Activated CD4-positive, alpha-beta T cell treated with anti-CD3 and anti-CD28 coated beads for 36 hours (primary cell): ENCODE results near the gene FLNC. TPM values are rescaled to one million over a fixed set of nuclear protein-coding genes. Genes with fewer than 3 reads are reported as not detected.

Experiments used
- ATAC-seq: fragments of 200-7000 bp; cut with Tn5 transposase; one replicate; pipeline ENCODE4 v1.10.0; 2021; ENCODE audit warnings: mild to moderate bottlenecking, moderate library complexity
- CTCF ChIA-PET: fragments of 350-600 bp; sonication (Branson Sonifier 250); formaldehyde crosslinking; loops from one replicate; lab custom pipeline; 2021; ENCODE audit warnings: antibody characterized with exemption; lab: Charles Lee
- POLR2A ChIA-PET: fragments of 350-600 bp; sonication (Branson Sonifier 250); formaldehyde crosslinking; loops from one replicate; lab custom pipeline; 2021; ENCODE audit warnings: antibody characterized with exemption, inconsistent platforms; lab: Charles Lee
- DNase-seq: peaks from one replicate; pipeline ENCODE4 v3.0.0-alpha.2; 2020
- H3K27ac Mint-ChIP-seq: one replicate; pipeline ENCODE4 v1.8.0; 2021; ENCODE audit warnings: mixed read lengths
- H3K27me3 Mint-ChIP-seq: one replicate; pipeline ENCODE4 v1.8.0; 2021; ENCODE audit warnings: mixed read lengths
- H3K36me3 Mint-ChIP-seq: one replicate; pipeline ENCODE4 v1.8.0; 2021; ENCODE audit warnings: low read depth, mixed read lengths
- H3K4me1 Mint-ChIP-seq: one replicate; pipeline ENCODE4 v1.8.0; 2021; ENCODE audit warnings: mixed read lengths
- H3K4me3 Mint-ChIP-seq: one replicate; pipeline ENCODE4 v1.8.0; 2021; ENCODE audit warnings: mild to moderate bottlenecking, moderate library complexity, mixed read lengths
- H3K9me3 Mint-ChIP-seq: one replicate; pipeline ENCODE4 v1.8.0; 2021; ENCODE audit warnings: low read depth, mixed read lengths
- intact Hi-C, 2 experiments: fragments of 100-400 bp; cut with DNase I in 1 of 2; cut with micrococcal nuclease in 1 of 2; formaldehyde crosslinking; loops; one replicate each; pipeline versions ENCODE4 v1.14.2 to v1.15.1; 2022 to 2024; cut with DNase I, micrococcal nuclease
- total RNA-seq, 2 experiments: library from RNA; stranded (reverse); gene quantifications; one replicate each; pipeline ENCODE4 v1.2.3, GENCODE V29; 2021

The FLNC gene
- total RNA-seq, 2 experiments from 2014 or later, result 0.09 to 0.18 TPM

DNA sequence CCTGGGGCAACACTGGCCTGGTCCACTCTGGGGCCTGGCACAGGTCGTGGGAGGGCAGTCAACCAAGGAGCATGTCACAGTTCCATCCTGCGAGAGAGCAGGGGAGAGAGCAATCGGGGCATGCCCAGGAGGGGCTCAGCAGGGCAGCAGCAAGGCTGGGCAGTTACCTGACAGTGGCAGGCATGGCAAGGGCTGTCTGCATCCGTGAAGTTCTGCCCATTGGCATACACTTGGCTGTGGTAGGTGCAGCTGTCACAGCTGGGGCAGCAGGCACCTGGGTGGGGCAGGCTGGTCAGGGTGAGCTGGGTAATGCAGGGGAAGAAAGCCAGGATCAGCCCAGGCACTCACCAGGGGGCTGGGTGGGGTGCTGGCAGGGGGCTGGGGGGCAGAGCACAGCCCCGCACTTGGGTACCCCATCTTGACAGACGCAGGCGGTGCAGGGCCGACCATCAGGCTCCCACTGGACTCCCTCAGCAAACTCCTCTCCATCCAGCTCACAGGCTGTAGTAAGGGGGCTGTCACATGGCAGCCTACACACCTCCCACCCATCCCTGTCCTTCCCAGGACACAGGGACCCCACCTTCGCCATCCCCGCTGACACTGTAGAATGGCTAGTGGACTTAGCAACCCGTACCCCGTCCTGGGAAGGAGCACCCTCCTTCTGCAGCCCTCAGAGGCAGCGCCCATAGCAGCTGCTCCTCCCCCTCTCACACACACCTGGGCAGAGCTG, 62.5 kb downstream of the FLNC start:
- H3K36me3 Mint-ChIP-seq, result no peaks in the 10 kb centered on the region
- no peak overlapping the region for H3K4me3 Mint-ChIP-seq
- intact Hi-C loops, result no loop called here
- H3K4me1 Mint-ChIP-seq, result no peaks in the 10 kb centered on the region
- ATAC-seq (no peak), DNase-seq (no peak)
- H3K9me3 Mint-ChIP-seq, result no peaks in the 10 kb centered on the region
- ChIA-PET CTCF (interaction anchor here (1.2 kb wide), 1 partner anchor 9 kb away, joined by 8 read pairs; no protein-coding TSS in a partner anchor), POLR2A (no interaction called here)
- no peak overlapping the region for H3K27ac Mint-ChIP-seq
- H3K27me3 Mint-ChIP-seq, result peaks cover 11% of the 10 kb centered on the region

DNA sequence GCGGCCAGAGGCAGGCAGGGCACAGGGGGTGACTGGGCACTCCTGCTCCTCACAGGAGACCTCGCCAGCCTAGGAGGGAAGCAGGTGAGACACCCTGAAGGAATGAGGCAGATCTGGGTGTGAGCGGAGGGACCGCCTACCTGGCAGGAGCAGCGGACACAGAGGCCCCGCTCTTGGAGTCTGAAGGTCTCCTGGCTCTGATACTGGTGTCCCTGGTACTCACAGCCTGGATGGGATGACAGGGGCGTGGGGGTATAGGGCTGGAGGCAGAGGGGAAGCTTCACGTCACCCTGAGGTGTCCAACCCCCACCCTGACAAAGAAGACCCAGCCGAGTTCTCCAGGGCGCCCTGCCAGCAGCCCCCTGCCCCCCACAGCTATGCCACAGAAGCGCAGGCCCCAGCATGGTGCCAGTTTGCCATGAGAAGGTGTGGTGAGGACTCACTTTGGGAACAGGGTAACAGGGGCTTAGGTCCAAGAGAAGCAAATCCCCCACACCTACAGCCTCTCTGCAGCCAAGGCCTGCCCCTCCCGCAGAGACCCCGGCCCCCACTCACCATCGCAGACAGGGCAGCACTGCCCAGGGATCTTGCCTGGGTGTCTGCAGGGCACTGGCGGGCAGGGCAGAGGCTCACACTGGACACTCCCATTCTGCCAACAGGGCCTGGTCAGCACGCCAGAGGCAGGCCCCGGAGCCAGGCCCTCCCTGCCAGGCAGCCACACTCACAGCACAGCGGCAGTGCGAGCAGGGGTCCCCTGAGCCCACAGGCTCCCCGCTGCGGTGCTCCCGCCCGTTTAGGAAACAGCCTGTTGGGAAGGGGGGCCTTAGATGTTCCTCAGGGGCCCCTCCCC, 63.3 kb downstream of the FLNC start:
- Mint-ChIP-seq H3K4me3 (no peak overlapping the region), H3K27me3 (peaks cover 11% of the 10 kb centered on the region), H3K9me3 (peaks cover 3% of the 10 kb centered on the region), H3K27ac (no peak overlapping the region), H3K36me3 (no peaks in the 10 kb centered on the region), H3K4me1 (no peaks in the 10 kb centered on the region)
- DNase-seq (no peak), ATAC-seq (no peak)
- intact Hi-C loops, result no loop called here
- CTCF ChIA-PET, result interaction anchor here (1.2 kb wide), 1 partner anchor 10 kb away, joined by 8 read pairs; no protein-coding TSS in a partner anchor
- POLR2A ChIA-PET, result no interaction called here

- Mint-ChIP-seq H3K4me3 (no peak overlapping the region), H3K27ac (no peak overlapping the region), H3K27me3 (peaks cover 11% of the 10 kb centered on the region), H3K9me3 (peaks cover 4% of the 10 kb centered on the region), H3K36me3 (no peaks in the 10 kb centered on the region), H3K4me1 (no peaks in the 10 kb centered on the region)
- DNase-seq (no peak), ATAC-seq (no peak)
- intact Hi-C loops, result no loop called here
- CTCF ChIA-PET, result interaction anchor here (0.9 kb wide), 1 partner anchor 8 kb away, joined by 3 read pairs; no protein-coding TSS in a partner anchor
- POLR2A ChIA-PET, result no interaction called here
These were observed 63.9 kb downstream of the FLNC start for GRCh38 chr7:128894101-128894440.

DNA sequence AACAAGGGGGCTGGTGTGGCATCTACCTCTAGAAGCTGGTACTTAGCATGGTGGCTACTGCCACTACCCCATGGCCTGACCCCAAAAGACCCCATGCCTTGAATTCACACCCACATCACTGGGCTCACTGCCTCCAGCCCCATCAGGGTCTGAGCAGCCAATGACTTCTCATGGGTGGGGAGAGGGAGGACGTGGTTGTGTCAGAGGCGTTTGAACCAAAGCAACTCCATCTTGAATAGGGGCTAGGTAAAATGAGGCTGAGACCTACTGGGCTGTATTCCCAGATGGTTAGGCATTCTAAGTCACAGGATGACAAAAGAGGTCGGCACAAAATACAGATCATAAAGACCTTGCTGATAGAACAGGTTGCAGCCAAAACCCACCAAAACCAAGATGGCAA, 65.1 kb downstream of the FLNC start:
- ChIA-PET CTCF (interaction anchor here (0.6 kb wide), 1 partner anchor 32 kb away, joined by 3 read pairs; no protein-coding TSS in a partner anchor), POLR2A (no interaction called here)
- no peaks in the 10 kb centered on the region for H3K4me1 Mint-ChIP-seq
- ATAC-seq (no peak), DNase-seq (no peak)
- H3K4me3 Mint-ChIP-seq, result no peak overlapping the region
- H3K36me3 Mint-ChIP-seq, result no peaks in the 10 kb centered on the region
- peaks cover 3% of the 10 kb centered on the region for H3K27me3 Mint-ChIP-seq
- H3K9me3 Mint-ChIP-seq, result peaks cover 7% of the 10 kb centered on the region
- no peak overlapping the region for H3K27ac Mint-ChIP-seq
- intact Hi-C loops, result no loop called here

DNA sequence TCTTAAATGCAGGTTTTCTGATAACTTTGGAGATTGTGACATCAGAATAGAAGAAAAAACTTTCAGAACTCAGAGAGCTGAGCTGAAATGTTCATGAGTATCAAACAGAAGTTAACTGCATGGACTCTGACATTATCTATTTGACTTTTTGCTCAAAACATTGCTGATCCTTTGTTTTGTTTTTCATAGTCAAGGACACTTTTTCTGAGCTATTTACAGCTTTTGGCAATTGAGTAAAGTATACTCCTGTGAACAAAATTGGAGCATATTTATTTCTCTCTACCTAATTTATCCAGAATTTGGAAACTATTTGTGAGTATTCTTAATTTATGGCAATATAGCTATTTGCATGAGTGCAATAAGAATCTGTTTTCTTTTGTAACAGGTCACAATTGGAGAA, 69.2 kb downstream of the FLNC start:
- H3K4me3 Mint-ChIP-seq, result no peak overlapping the region
- no peak overlapping the region for H3K27ac Mint-ChIP-seq
- H3K9me3 Mint-ChIP-seq, result peaks cover 7% of the 10 kb centered on the region
- H3K4me1 Mint-ChIP-seq, result peaks cover 1% of the 10 kb centered on the region
- POLR2A ChIA-PET, result no interaction called here
- no peaks in the 10 kb centered on the region for H3K36me3 Mint-ChIP-seq
- ATAC-seq (no peak), DNase-seq (no peak)
- intact Hi-C loops, result no loop called here
- H3K27me3 Mint-ChIP-seq, result no peaks in the 10 kb centered on the region
- CTCF ChIA-PET, result interaction anchor here (0.6 to 2.0 kb wide), 5 partner anchors 16 to 324 kb away, joined by 3 to 15 read pairs (median 3); no protein-coding TSS in a partner anchor

GRCh38 chr7:128900237-128900636, 70.0 kb downstream of the FLNC start:
- no peaks in the 10 kb centered on the region for H3K36me3 Mint-ChIP-seq
- H3K27ac Mint-ChIP-seq, result no peak overlapping the region
- ChIA-PET CTCF (interaction anchor here (0.6 to 2.0 kb wide), 7 partner anchors 17 to 325 kb away, joined by 3 to 15 read pairs (median 3); no protein-coding TSS in a partner anchor), POLR2A (no interaction called here)
- intact Hi-C loops, result loop anchor here in 1 of 2 experiments (10.0 kb wide), 1 partner anchor 395 kb away; no protein-coding TSS in a partner anchor
- peaks cover 3% of the 10 kb centered on the region for H3K4me1 Mint-ChIP-seq
- H3K4me3 Mint-ChIP-seq, result no peak overlapping the region
- ATAC-seq, result no peak
- DNase-seq, result no peak
- peaks cover under 1% of the 10 kb centered on the region for H3K27me3 Mint-ChIP-seq
- H3K9me3 Mint-ChIP-seq, result peaks cover 7% of the 10 kb centered on the region

DNA sequence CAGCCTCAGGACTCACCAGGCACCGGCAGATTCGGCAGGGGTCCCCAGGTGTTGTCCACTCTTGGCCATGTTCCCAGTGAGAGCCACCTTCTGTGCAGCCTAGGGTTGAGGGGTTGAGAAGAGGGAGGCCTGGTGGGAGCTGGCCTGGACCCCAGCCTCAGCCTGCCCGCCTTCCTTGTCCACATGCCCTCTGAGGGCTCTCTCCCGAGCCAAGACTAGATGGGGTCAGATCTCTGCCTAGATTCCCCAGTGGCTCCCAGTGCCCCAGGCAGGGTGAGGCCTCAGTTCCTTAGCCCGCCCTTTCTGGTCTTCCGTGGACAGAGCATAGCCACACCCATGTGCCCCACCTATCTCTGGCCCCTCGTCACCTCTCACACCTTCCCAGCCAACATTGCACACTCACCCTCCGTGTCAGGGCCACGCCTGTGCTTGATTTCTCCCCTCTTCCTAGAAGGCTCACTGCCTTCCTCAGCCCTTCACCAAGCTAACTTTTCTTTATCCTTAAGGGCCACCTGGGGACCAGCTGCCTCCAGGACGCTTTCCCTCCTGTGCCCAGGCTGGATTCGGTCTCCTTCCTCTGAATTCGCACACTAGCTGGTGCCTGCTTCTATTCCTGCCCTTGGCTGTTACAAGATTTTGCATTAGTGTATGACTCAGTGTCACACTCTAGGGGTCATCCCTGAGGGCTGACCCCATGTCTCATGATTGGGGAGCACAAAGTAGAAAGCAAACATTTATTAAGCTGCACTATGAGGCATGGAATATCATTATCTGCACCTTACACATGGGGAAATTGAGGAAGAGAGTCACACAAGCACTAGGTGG, 72.8 kb downstream of the FLNC start:
- ATAC-seq, result no peak
- CTCF ChIA-PET, result interaction anchor here (0.5 to 1.2 kb wide), 5 partner anchors 40 to 1085 kb away, joined by 3 to 5 read pairs (median 3); partner anchors contain the start of gene ATP6V1F
- POLR2A ChIA-PET, result no interaction called here

GRCh38 chr7:128903621-128904361, 73.6 kb downstream of the FLNC start:
- CTCF ChIA-PET, result interaction anchor here (0.5 to 1.2 kb wide), 5 partner anchors 41 to 1086 kb away, joined by 3 to 5 read pairs (median 3); partner anchors contain the start of gene ATP6V1F
- no peak overlapping the region for H3K4me3 Mint-ChIP-seq
- peaks cover 3% of the 10 kb centered on the region for H3K4me1 Mint-ChIP-seq
- no peak overlapping the region for H3K27ac Mint-ChIP-seq
- ATAC-seq (no peak), DNase-seq (no peak)
- H3K27me3 Mint-ChIP-seq, result peaks cover 13% of the 10 kb centered on the region
- intact Hi-C loops, result loop anchor here (1.0 to 10.0 kb wide), 4 partner anchors 59 to 391 kb away; no protein-coding TSS in a partner anchor
- H3K36me3 Mint-ChIP-seq, result no peaks in the 10 kb centered on the region
- POLR2A ChIA-PET, result no interaction called here
- H3K9me3 Mint-ChIP-seq, result peaks cover 3% of the 10 kb centered on the region

More for the DNA sequence above, 72.8 kb downstream of the FLNC start:
- Mint-ChIP-seq H3K27me3 (peaks cover 13% of the 10 kb centered on the region), H3K36me3 (no peaks in the 10 kb centered on the region), H3K4me1 (peaks cover 3% of the 10 kb centered on the region), H3K27ac (no peak overlapping the region), H3K9me3 (peaks cover 7% of the 10 kb centered on the region), H3K4me3 (no peak overlapping the region)
- DNase-seq, result no peak
- intact Hi-C loops, result loop anchor here in 1 of 2 experiments (10.0 kb wide), 1 partner anchor 392 kb away; no protein-coding TSS in a partner anchor

DNA sequence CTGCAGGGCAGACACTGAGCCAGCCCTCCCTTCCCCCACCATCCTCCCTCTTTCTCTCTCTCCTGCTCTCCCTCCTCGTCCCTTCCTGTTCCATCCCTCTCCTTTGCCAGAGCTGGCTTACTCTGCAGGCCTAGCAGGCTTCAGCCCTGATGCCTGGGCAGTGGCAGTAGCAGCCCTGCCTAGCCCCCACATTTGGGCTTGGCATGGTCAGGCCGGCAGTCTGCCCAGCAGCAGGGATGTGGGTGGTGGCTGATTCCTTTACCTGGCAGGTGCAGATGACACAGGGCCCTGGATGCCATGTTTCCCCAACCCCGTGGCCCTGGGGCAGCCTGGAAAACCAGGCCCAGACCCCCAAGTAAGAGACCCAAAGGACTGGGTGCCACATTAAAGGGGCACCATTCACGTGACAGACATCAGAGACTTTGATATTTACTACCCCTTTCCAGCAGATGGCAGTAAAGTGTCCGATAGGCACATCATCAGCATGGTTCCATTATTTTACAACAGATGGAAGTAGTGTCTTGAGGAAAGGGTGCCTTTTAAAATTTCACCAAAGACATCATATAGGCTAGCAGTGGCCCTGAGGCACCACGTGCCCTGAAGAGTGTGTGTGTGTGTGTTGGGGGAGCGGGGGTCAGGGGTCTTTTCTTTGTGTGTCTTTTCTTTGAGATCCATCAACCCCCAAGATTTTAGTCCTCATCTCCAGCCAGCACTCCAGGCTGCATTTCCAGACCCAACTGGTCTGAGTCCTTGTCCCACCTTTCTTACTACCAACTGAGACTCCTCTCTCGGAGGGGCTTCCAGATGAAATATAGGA, 74.4 kb downstream of the FLNC start:
- DNase-seq (no peak), ATAC-seq (peak; percentile 89)
- H3K4me1 Mint-ChIP-seq, result peaks cover 3% of the 10 kb centered on the region
- H3K4me3 Mint-ChIP-seq, result no peak overlapping the region
- H3K27ac Mint-ChIP-seq, result no peak overlapping the region
- H3K9me3 Mint-ChIP-seq, result peaks cover 3% of the 10 kb centered on the region
- no peaks in the 10 kb centered on the region for H3K36me3 Mint-ChIP-seq
- POLR2A ChIA-PET, result no interaction called here
- intact Hi-C loops, result loop anchor here (1.0 to 10.0 kb wide), 4 partner anchors 58 to 390 kb away; no protein-coding TSS in a partner anchor
- CTCF ChIA-PET, result interaction anchor here (0.7 to 0.8 kb wide), 2 partner anchors 186 to 782 kb away, joined by 3 read pairs; no protein-coding TSS in a partner anchor
- peaks cover 19% of the 10 kb centered on the region for H3K27me3 Mint-ChIP-seq
